Nephron progenitor cell (in vitro differentiated cells): ENCODE measurements around the gene ASXL1.

ENCODE experiments used
- DNase-seq: peaks from one replicate; pipeline ENCODE4 v3.0.0; 2021
- H3K27ac Mint-ChIP-seq: 2 replicates; pipeline ENCODE4 v1.8.0; 2021; ENCODE audit warnings: mild to moderate bottlenecking, moderate library complexity, mixed read lengths
- H3K27me3 Mint-ChIP-seq: 2 replicates; pipeline ENCODE4 v1.8.0; 2021; ENCODE audit warnings: mild to moderate bottlenecking, low read depth, mixed read lengths; ENCODE audit not compliant: poor library complexity
- H3K36me3 Mint-ChIP-seq: 2 replicates; pipeline ENCODE4 v1.8.0; 2021; ENCODE audit warnings: low read depth, mixed read lengths
- H3K4me1 Mint-ChIP-seq: 2 replicates; pipeline ENCODE4 v1.8.0; 2021; ENCODE audit warnings: mixed read lengths
- H3K4me3 Mint-ChIP-seq: 2 replicates; pipeline ENCODE4 v1.8.0; 2021; ENCODE audit warnings: mild to moderate bottlenecking, moderate library complexity, mixed read lengths
- H3K9me3 Mint-ChIP-seq: 2 replicates; pipeline ENCODE4 v1.8.0; 2021; ENCODE audit warnings: mild to moderate bottlenecking, moderate library complexity, mixed read lengths
- CTCF ChIP-seq: fragments of 200-600 bp; sonication (generic); IDR thresholded peaks from 2 replicates; pipeline ENCODE4 v1.5.0; 2021; ENCODE audit warnings: antibody characterized with exemption

Gene ASXL1

GRCh38 chr20:32411955-32412706 is 54.0 kb downstream of the ASXL1 start:
- Mint-ChIP-seq H3K36me3 (peaks cover 14% of the 10 kb centered on the region), H3K27ac (no peak overlapping the region), H3K27me3 (no peaks in the 10 kb centered on the region), H3K4me1 (peaks cover 22% of the 10 kb centered on the region), H3K9me3 (no peaks in the 10 kb centered on the region), H3K4me3 (no peak overlapping the region)
- no peak for DNase-seq
- no peak for TF ChIP-seq CTCF

GRCh38 chr20:32415494-32415893 is 57.4 kb downstream of the ASXL1 start:
- Mint-ChIP-seq H3K4me1 (peaks cover 22% of the 10 kb centered on the region), H3K27ac (peak overlapping the region; percentile 87), H3K36me3 (peaks cover 25% of the 10 kb centered on the region), H3K9me3 (no peaks in the 10 kb centered on the region), H3K4me3 (no peak overlapping the region), H3K27me3 (no peaks in the 10 kb centered on the region)
- DNase-seq: no peak
- TF ChIP-seq CTCF: no peak

- no peak overlapping the region for H3K27ac Mint-ChIP-seq
- no peak for DNase-seq
- TF ChIP-seq CTCF: no peak
- no peaks in the 10 kb centered on the region for H3K27me3 Mint-ChIP-seq
- H3K36me3 Mint-ChIP-seq: peaks cover 26% of the 10 kb centered on the region
- no peaks in the 10 kb centered on the region for H3K9me3 Mint-ChIP-seq
- no peak overlapping the region for H3K4me3 Mint-ChIP-seq
- H3K4me1 Mint-ChIP-seq: peaks cover 22% of the 10 kb centered on the region
Measured at GRCh38 chr20:32416206-32416605, 58.1 kb downstream of the ASXL1 start.

GRCh38 chr20:32418376-32418775 is 60.2 kb downstream of the ASXL1 start:
- H3K36me3 Mint-ChIP-seq: peaks cover 32% of the 10 kb centered on the region
- H3K9me3 Mint-ChIP-seq: no peaks in the 10 kb centered on the region

GRCh38 chr20:32421290-32421689 is 63.2 kb downstream of the ASXL1 start:
- H3K4me3 Mint-ChIP-seq: no peak overlapping the region
- no peaks in the 10 kb centered on the region for H3K27me3 Mint-ChIP-seq
- no peak for TF ChIP-seq CTCF
- no peaks in the 10 kb centered on the region for H3K4me1 Mint-ChIP-seq
- peaks cover 49% of the 10 kb centered on the region for H3K36me3 Mint-ChIP-seq
- no peak for DNase-seq
- no peak overlapping the region for H3K27ac Mint-ChIP-seq
- no peaks in the 10 kb centered on the region for H3K9me3 Mint-ChIP-seq

More at GRCh38 chr20:32418376-32418775, 60.2 kb downstream of the ASXL1 start:
- no peak overlapping the region for H3K27ac Mint-ChIP-seq
- TF ChIP-seq CTCF: no peak
- DNase-seq: no peak
- no peak overlapping the region for H3K4me3 Mint-ChIP-seq
- no peaks in the 10 kb centered on the region for H3K27me3 Mint-ChIP-seq
- H3K4me1 Mint-ChIP-seq: peaks cover 16% of the 10 kb centered on the region

- Mint-ChIP-seq H3K9me3 (no peaks in the 10 kb centered on the region), H3K27ac (peak overlapping the region; percentile 65), H3K36me3 (peaks cover 66% of the 10 kb centered on the region), H3K4me1 (no peaks in the 10 kb centered on the region), H3K4me3 (no peak overlapping the region), H3K27me3 (no peaks in the 10 kb centered on the region)
- no peak for TF ChIP-seq CTCF
- no peak for DNase-seq
Measured at GRCh38 chr20:32427996-32428395, 69.9 kb downstream of the ASXL1 start.
